ENCODE data around the gene ZNF749.
"Not testable (repeated sequence)": the region's sequence is repeated elsewhere in the genome, so short reads cannot be mapped to it uniquely, and the experiment has no call there.

Gene ZNF749

DNA sequence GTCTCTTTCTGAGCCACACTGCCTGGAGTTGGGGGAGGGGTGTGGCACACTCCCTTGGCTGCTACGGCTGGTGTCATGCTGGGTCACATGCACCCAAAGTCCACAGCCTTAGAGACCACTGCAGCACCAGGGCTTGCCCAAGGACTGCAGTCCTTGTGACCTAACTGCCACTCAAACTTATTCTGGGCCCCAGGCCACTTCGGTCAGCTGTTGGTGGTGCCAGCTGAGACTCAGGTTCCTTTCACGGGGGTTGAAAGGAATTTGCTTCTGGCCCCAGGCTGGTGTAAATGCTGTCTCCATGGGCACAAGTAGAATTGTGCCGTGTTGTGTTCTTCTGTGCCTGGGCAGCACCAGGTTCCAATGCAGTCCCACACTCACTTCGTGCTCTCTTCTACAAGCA lies 31.4 kb downstream of the ZNF749 start:
- no peak for DNase-seq

GRCh38 chr19:57473646-57474045 lies 38.5 kb downstream of the ZNF749 start:
- DNase-seq: no peak

GRCh38 chr19:57477191-57478008 lies 42.3 kb downstream of the ZNF749 start, which contains the start of gene ZNF772:
Gene ZNF772 (minus strand): TSS chr19:57477566. CDS start chr19:57477309, 257 bp downstream.
- peak; percentile 91 for DNase-seq

- peak; percentile 59 for DNase-seq
Measured at GRCh38 chr19:57487477-57488298, 52.6 kb downstream of the ZNF749 start, which contains the start of gene ZNF419. Gene ZNF419 (plus strand): TSS chr19:57487750. CDS start chr19:57487951, 201 bp downstream.

DNA sequence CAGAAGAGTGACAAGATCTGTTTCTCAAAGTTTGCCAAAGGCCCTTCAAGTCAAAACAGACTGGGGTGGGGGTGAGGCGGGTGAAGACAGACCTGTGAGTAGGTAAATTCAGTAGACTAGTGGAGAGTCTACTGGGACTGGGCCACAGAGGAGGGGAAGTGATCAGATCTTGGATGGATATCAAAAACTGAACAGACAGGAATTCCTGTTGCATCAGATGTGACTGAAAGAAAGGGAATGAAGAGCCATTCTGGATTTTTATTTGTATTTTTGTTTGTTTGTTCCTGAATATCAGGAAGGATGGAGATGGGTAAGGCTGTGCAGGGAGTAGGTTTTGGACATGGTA lies 53.1 kb downstream of the ZNF749 start:
- not testable (repeated sequence) for DNase-seq
